Measurements from ENCODE around the gene RAB4A.

RAB4A gene

GRCh38 chr1:229296541-229296941 is 25.6 kb downstream of the RAB4A start:
- Histone ChIP-seq H3K27ac (no peak overlapping the region), H3K4me2 (ENCODE audit: low read length) (no peak overlapping the region), H2AFZ (no peak overlapping the region), H3K4me3 (ENCODE audit: low read depth, low read length) (no peak overlapping the region), H3K9me3 (ENCODE audit: control insufficient read depth, low read length) (no peaks in the 10 kb centered on the region), H3K79me2 (no peaks in the 10 kb centered on the region), H3K27me3 (ENCODE audit: control insufficient read depth, insufficient read depth, low read length) (no peaks in the 10 kb centered on the region), H3K36me3 (ENCODE audit: control insufficient read depth, insufficient read depth, low read length) (no peaks in the 10 kb centered on the region), H3K9ac (no peak overlapping the region), H3K4me1 (no peaks in the 10 kb centered on the region)
- no peak for TF ChIP-seq CTCF (IDR thresholded peaks at IDR 0.05)

- Histone ChIP-seq H3K9me3 (ENCODE audit: control insufficient read depth, low read length) (no peaks in the 10 kb centered on the region), H3K4me3 (ENCODE audit: low read depth, low read length) (no peak overlapping the region), H2AFZ (no peak overlapping the region), H3K4me2 (ENCODE audit: low read length) (no peak overlapping the region), H3K36me3 (ENCODE audit: control insufficient read depth, insufficient read depth, low read length) (no peaks in the 10 kb centered on the region), H3K27me3 (ENCODE audit: control insufficient read depth, insufficient read depth, low read length) (no peaks in the 10 kb centered on the region), H3K4me1 (no peaks in the 10 kb centered on the region), H3K9ac (no peak overlapping the region), H3K79me2 (no peaks in the 10 kb centered on the region), H3K27ac (no peak overlapping the region)
- no peak for TF ChIP-seq CTCF (IDR thresholded peaks at IDR 0.05)
Measured at GRCh38 chr1:229297746-229298145, 26.8 kb downstream of the RAB4A start.

- Histone ChIP-seq H3K4me2 (ENCODE audit: low read length) (no peak overlapping the region), H3K4me1 (no peaks in the 10 kb centered on the region), H3K9me3 (ENCODE audit: control insufficient read depth, low read length) (no peaks in the 10 kb centered on the region), H3K4me3 (ENCODE audit: low read depth, low read length) (no peak overlapping the region), H3K9ac (no peak overlapping the region), H3K27me3 (ENCODE audit: control insufficient read depth, insufficient read depth, low read length) (no peaks in the 10 kb centered on the region), H2AFZ (no peak overlapping the region), H3K79me2 (no peaks in the 10 kb centered on the region), H3K27ac (no peak overlapping the region), H3K36me3 (ENCODE audit: control insufficient read depth, insufficient read depth, low read length) (no peaks in the 10 kb centered on the region)
- TF ChIP-seq CTCF (IDR thresholded peaks at IDR 0.05) = no peak
Measured at GRCh38 chr1:229298420-229298819, 27.5 kb downstream of the RAB4A start.

- Histone ChIP-seq H3K9me3 (ENCODE audit: control insufficient read depth, low read length) (no peaks in the 10 kb centered on the region), H3K27me3 (ENCODE audit: control insufficient read depth, insufficient read depth, low read length) (no peaks in the 10 kb centered on the region), H3K4me2 (ENCODE audit: low read length) (no peak overlapping the region), H3K4me1 (no peaks in the 10 kb centered on the region), H3K36me3 (ENCODE audit: control insufficient read depth, insufficient read depth, low read length) (no peaks in the 10 kb centered on the region), H3K4me3 (ENCODE audit: low read depth, low read length) (no peak overlapping the region), H2AFZ (no peak overlapping the region), H3K79me2 (no peaks in the 10 kb centered on the region), H3K27ac (no peak overlapping the region), H3K9ac (no peak overlapping the region)
- no peak for TF ChIP-seq CTCF (IDR thresholded peaks at IDR 0.05)
Measured at GRCh38 chr1:229298887-229299503, 28.1 kb downstream of the RAB4A start.

GRCh38 chr1:229300099-229300757 is 29.3 kb downstream of the RAB4A start:
- Histone ChIP-seq H2AFZ (no peak overlapping the region), H3K27me3 (ENCODE audit: control insufficient read depth, insufficient read depth, low read length) (no peaks in the 10 kb centered on the region), H3K4me1 (no peaks in the 10 kb centered on the region), H3K9ac (no peak overlapping the region), H3K36me3 (ENCODE audit: control insufficient read depth, insufficient read depth, low read length) (no peaks in the 10 kb centered on the region), H3K27ac (no peak overlapping the region), H3K9me3 (ENCODE audit: control insufficient read depth, low read length) (no peaks in the 10 kb centered on the region), H3K4me3 (ENCODE audit: low read depth, low read length) (no peak overlapping the region), H3K4me2 (ENCODE audit: low read length) (no peak overlapping the region), H3K79me2 (no peaks in the 10 kb centered on the region)
- TF ChIP-seq CTCF (IDR thresholded peaks at IDR 0.05) = no peak
